DND-41 (cell line): Measurements from ENCODE around the gene NAMPT.

Experiments used
- CTCF ChIP-seq: IDR thresholded peaks from 2 replicates; pipeline ENCODE4 v1.5.1; 2012; ENCODE audit warnings: borderline replicate concordance, low read length, moderate library complexity, mild to moderate bottlenecking; ENCODE audit not compliant: poor library complexity, severe bottlenecking; ENCODE audit errors: extremely low read depth
- EZH2 ChIP-seq: IDR thresholded peaks from 3 replicates; pipeline ENCODE4 v1.6.1; 2012; ENCODE audit warnings: borderline replicate concordance, low read depth, mild to moderate bottlenecking, moderate library complexity, low read length, inconsistent platforms; ENCODE audit not compliant: severe bottlenecking

GRCh38 chr7:106225856-106226255 lies 58.9 kb downstream of the NAMPT start:
- TF ChIP-seq CTCF (no peak), EZH2 (no peak)
